BLaER1 treated with 17β-estradiol and CSF1 and Interleukin-3, amounts not matched to agents 10 nM and 100 nM (cell line): ENCODE results near the gene GSTO1.
"Not testable (repeated sequence)": the region's sequence is repeated elsewhere in the genome, so short reads cannot be mapped to it uniquely, and the experiment has no call there.

Experiments used
- H3K27ac ChIP-seq, 11 experiments: shearing (Covaris generic); formaldehyde crosslinking; 2 replicates each; pipeline ENCODE4 v1.8.1; 2022
- H3K27me3 ChIP-seq, 11 experiments: shearing (Covaris generic); formaldehyde crosslinking; 2 replicates each; pipeline ENCODE4 v1.8.1; 2022
- H3K36me3 ChIP-seq, 11 experiments: shearing (Covaris generic); formaldehyde crosslinking; 2 replicates each; pipeline ENCODE4 v1.8.1; 2022
- H3K4me1 ChIP-seq, 10 experiments: shearing (Covaris generic); formaldehyde crosslinking; 2 replicates each; pipeline ENCODE4 v1.8.1; 2022
- H3K4me2 ChIP-seq, 11 experiments: shearing (Covaris generic); formaldehyde crosslinking; 2 replicates each; pipeline ENCODE4 v1.8.1; 2022
- H3K4me3 ChIP-seq, 10 experiments: shearing (Covaris generic); formaldehyde crosslinking; 2 replicates each; pipeline ENCODE4 v1.8.1; 2022
- H3K9ac ChIP-seq, 11 experiments: shearing (Covaris generic); formaldehyde crosslinking; 2 replicates each; pipeline ENCODE4 v1.8.1; 2022
- H3K9me3 ChIP-seq, 11 experiments: shearing (Covaris generic); formaldehyde crosslinking; replicated peaks in 1 of 11; 2 replicates each; pipeline ENCODE4 v1.8.1; 2022
- H4K20me1 ChIP-seq, 11 experiments: shearing (Covaris generic); formaldehyde crosslinking; 2 replicates each; pipeline ENCODE4 v1.8.1; 2022
- Cebpa-rat ChIP-seq, 11 experiments: shearing (Covaris generic); IDR thresholded peaks; 2 replicates each; pipeline ENCODE4 v1.8.1; 2022

GSTO1 gene

GRCh38 chr10:104245066-104245632, 9.5 kb upstream of the GSTO1 start:
- Histone ChIP-seq H3K4me1 (peaks cover 0 to 34% (median 0%) of the 10 kb centered on the region in 10 experiments; a peak in 6 of 20 replicates), H3K4me2 (no peak overlapping the region), H3K36me3 (no peaks in the 10 kb centered on the region), H3K27ac (no peak overlapping the region), H3K4me3 (no peak overlapping the region), H3K27me3 (no peaks in the 10 kb centered on the region), H4K20me1 (no peaks in the 10 kb centered on the region), H3K9me3 (peaks cover 22 to 48% (median 32%) of the 10 kb centered on the region in 11 experiments), H3K9ac (no peak overlapping the region)
- no peak for TF ChIP-seq Cebpa-rat (IDR thresholded peaks at IDR 0.05)

- H3K9me3 ChIP-seq = peaks cover 22 to 48% (median 32%) of the 10 kb centered on the region in 11 experiments
- no peaks in the 10 kb centered on the region for H3K27me3 ChIP-seq
- H3K36me3 ChIP-seq = no peaks in the 10 kb centered on the region
- peak overlapping the region in 4 of 11 experiments; percentile 24 to 57 (median 44); a peak in 6 of 22 replicates for H3K4me2 ChIP-seq
- H3K4me3 ChIP-seq = no peak overlapping the region; a peak in 1 of 20 replicates
- peaks cover 0 to 29% (median 0%) of the 10 kb centered on the region in 10 experiments; a peak in 6 of 20 replicates for H3K4me1 ChIP-seq
- no peaks in the 10 kb centered on the region for H4K20me1 ChIP-seq
- peak overlapping the region in 5 of 11 experiments; percentile 52 to 90 (median 79); a peak in 9 of 22 replicates for H3K27ac ChIP-seq
- H3K9ac ChIP-seq = peak overlapping the region in 3 of 11 experiments; percentile 48 to 66 (median 52); a peak in 5 of 22 replicates
- TF ChIP-seq Cebpa-rat (IDR thresholded peaks at IDR 0.05) = no peak
Observed at GRCh38 chr10:104246976-104247375, 7.7 kb upstream of the GSTO1 start.

GRCh38 chr10:104247513-104248146, 7.1 kb upstream of the GSTO1 start:
- Histone ChIP-seq H3K9me3 (peaks cover 22 to 48% (median 32%) of the 10 kb centered on the region in 11 experiments), H3K27ac (peak overlapping the region in 5 of 11 experiments; percentile 52 to 90 (median 79); a peak in 9 of 22 replicates), H4K20me1 (no peaks in the 10 kb centered on the region), H3K4me3 (no peak overlapping the region; a peak in 1 of 20 replicates), H3K4me2 (peak overlapping the region in 4 of 11 experiments; percentile 24 to 57 (median 44); a peak in 7 of 22 replicates), H3K9ac (peak overlapping the region in 3 of 11 experiments; percentile 48 to 66 (median 52); a peak in 6 of 22 replicates), H3K27me3 (no peaks in the 10 kb centered on the region), H3K4me1 (peaks cover 0 to 34% (median 0%) of the 10 kb centered on the region in 10 experiments; a peak in 6 of 20 replicates), H3K36me3 (no peaks in the 10 kb centered on the region)
- TF ChIP-seq Cebpa-rat (IDR thresholded peaks at IDR 0.05) = no peak

- H3K27me3 ChIP-seq, H3K36me3 ChIP-seq, H3K27ac ChIP-seq, H3K4me3 ChIP-seq, H3K9ac ChIP-seq, H3K4me2 ChIP-seq, H4K20me1 ChIP-seq: not testable (repeated sequence)
- Histone ChIP-seq H3K9me3 (peaks cover 22 to 47% (median 32%) of the 10 kb centered on the region in 11 experiments), H3K4me1 (peaks cover 3 to 47% (median 7%) of the 10 kb centered on the region in 10 experiments)
Observed at GRCh38 chr10:104248931-104249330, 5.8 kb upstream of the GSTO1 start.

DNA sequence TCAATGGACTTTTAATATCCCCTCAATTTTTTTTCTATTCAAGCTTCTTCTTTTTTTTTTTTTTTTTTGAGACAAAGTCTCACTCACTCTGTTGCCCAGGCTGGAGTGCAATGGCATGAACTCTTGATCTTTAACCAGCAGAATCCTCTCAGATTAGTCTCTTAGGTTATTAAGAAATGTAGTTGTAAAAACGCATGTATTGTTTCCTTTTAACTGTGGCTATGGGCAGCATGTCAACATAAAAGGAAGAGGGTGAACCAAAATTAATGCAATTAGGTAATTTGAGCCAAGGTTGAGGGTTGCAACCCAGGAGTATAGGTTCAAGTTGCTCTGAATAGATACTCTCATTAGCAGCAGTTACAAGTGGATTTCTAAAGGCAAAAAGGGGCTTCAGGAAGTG, 4.3 kb upstream of the GSTO1 start:
- peaks cover 0 to under 1% (median 0%) of the 10 kb centered on the region in 11 experiments; a peak in 2 of 22 replicates for H4K20me1 ChIP-seq
- no peak overlapping the region for H3K9ac ChIP-seq
- H3K9me3 ChIP-seq = peaks cover 16 to 37% (median 23%) of the 10 kb centered on the region in 11 experiments
- H3K4me3 ChIP-seq = no peak overlapping the region
- TF ChIP-seq Cebpa-rat (IDR thresholded peaks at IDR 0.05) = no peak
- no peaks in the 10 kb centered on the region for H3K27me3 ChIP-seq
- H3K4me1 ChIP-seq = peaks cover 9 to 53% (median 14%) of the 10 kb centered on the region in 10 experiments
- no peak overlapping the region for H3K27ac ChIP-seq
- H3K36me3 ChIP-seq = no peaks in the 10 kb centered on the region
- no peak overlapping the region for H3K4me2 ChIP-seq

DNA sequence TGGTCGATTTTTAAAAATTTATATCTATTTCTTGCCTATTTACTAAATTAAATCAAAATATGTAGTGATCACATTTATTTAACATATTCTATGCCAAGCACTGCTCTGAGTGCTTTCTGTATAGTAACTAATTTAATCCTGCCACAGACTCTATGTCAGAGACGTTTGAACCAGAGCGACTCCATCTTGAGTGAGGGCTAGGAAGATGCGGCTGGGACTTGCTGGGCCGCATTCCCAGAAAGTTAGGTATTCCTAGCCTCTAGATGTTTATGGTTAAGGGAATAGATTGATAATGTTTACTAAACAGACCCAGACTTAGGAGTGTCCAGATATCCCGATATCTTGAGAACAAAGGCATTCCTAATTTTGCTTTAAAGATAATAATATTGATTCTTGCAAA, 3.2 kb upstream of the GSTO1 start:
- peaks cover 16 to 49% (median 21%) of the 10 kb centered on the region in 10 experiments for H3K4me1 ChIP-seq
- no peaks in the 10 kb centered on the region for H3K27me3 ChIP-seq
- H3K9ac ChIP-seq = no peak overlapping the region
- peaks cover 0 to 5% (median 0%) of the 10 kb centered on the region in 11 experiments; a peak in 3 of 22 replicates for H3K36me3 ChIP-seq
- H3K4me3 ChIP-seq = no peak overlapping the region
- peaks cover 8 to 27% (median 13%) of the 10 kb centered on the region in 11 experiments; a peak in 20 of 22 replicates for H3K9me3 ChIP-seq
- TF ChIP-seq Cebpa-rat (IDR thresholded peaks at IDR 0.05) = no peak
- H3K4me2 ChIP-seq = no peak overlapping the region
- H3K27ac ChIP-seq = no peak overlapping the region
- peaks cover 3 to 10% (median 8%) of the 10 kb centered on the region in 11 experiments; a peak in 15 of 22 replicates for H4K20me1 ChIP-seq

DNA sequence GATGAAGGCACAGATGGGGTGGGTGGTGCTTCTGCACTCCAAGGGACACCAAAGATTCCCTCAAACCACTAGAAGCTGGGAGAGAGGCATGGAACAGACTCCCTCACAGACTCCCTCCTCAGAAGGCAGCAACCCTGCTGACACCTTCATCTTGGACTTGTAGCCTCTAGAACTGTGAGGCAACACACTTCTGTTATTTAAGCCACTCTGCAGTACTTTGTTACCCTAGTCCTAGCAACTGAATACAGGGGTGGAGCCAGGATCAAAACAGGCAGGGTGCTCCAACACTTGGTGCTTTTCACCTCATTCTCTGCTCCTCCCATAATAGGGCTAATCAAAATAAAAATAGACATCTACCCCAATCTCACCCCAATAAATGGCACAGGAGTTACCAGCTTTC, 2.3 kb upstream of the GSTO1 start:
- Histone ChIP-seq H3K27me3 (no peaks in the 10 kb centered on the region), H3K4me1 (peaks cover 25 to 49% (median 30%) of the 10 kb centered on the region in 10 experiments), H3K4me3 (no peak overlapping the region), H3K4me2 (peak overlapping the region in 1 of 11 experiments; percentile 93; a peak in 2 of 22 replicates), H3K9me3 (peaks cover 0 to 17% (median 6%) of the 10 kb centered on the region in 11 experiments; a peak in 16 of 22 replicates), H3K36me3 (peaks cover 3 to 12% (median 6%) of the 10 kb centered on the region in 11 experiments; a peak in 19 of 22 replicates), H4K20me1 (peaks cover 10 to 19% (median 17%) of the 10 kb centered on the region in 11 experiments; a peak in 17 of 22 replicates), H3K27ac (0 out of 22 replicates have a peak overlapping the region, but pooled peaks of 1 of the 11 experiments have one; percentile 8), H3K9ac (no peak overlapping the region)
- no peak for TF ChIP-seq Cebpa-rat (IDR thresholded peaks at IDR 0.05)

DNA sequence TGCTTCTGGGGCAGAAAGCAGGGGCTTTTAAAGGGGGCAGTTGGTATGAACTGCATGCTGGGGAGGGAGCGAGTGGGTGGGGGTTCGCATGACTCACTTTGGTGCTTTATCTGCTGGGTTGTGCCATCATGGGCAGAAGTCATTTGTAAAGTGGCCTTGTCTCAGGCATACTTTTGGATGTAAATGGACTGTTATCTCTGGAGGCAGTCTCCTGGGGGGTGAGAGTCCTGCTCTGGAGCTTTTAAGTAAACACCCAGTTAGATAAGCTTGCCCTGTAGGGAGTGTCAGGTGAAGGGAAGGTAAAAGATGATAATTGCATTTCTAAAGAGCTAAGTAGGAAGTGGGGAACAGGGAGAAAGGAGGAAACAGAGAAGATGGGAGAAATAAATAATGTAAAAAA, 1.6 kb upstream of the GSTO1 start:
- no peak for TF ChIP-seq Cebpa-rat (IDR thresholded peaks at IDR 0.05)
- Histone ChIP-seq H3K4me3 (no peak overlapping the region), H3K27ac (0 out of 22 replicates have a peak overlapping the region, but pooled peaks of 1 of the 11 experiments have one; percentile 8), H3K9ac (no peak overlapping the region), H3K4me1 (peaks cover 27 to 49% (median 32%) of the 10 kb centered on the region in 10 experiments), H3K4me2 (peak overlapping the region in 4 of 11 experiments; percentile 86 to 93 (median 90); a peak in 8 of 22 replicates), H3K27me3 (no peaks in the 10 kb centered on the region), H3K9me3 (peaks cover 0 to 11% (median 0%) of the 10 kb centered on the region in 11 experiments; a peak in 7 of 22 replicates), H3K36me3 (peaks cover 8 to 19% (median 13%) of the 10 kb centered on the region in 11 experiments), H4K20me1 (peaks cover 12 to 25% (median 21%) of the 10 kb centered on the region in 11 experiments; a peak in 17 of 22 replicates)
